Measurements from ENCODE around the gene COL6A2. TPM values are rescaled to one million over a fixed set of nuclear protein-coding genes. Genes with fewer than 3 reads are reported as not detected.
A peak's percentile ranks its signal among the peaks of the same experiment; 100 is the strongest.
"Not testable (repeated sequence)": the region's sequence is repeated elsewhere in the genome, so short reads cannot be mapped to it uniquely, and the experiment has no call there.

The COL6A2 gene
- total RNA-seq, 1 donor from 2014 or later = 5.2 TPM

DNA sequence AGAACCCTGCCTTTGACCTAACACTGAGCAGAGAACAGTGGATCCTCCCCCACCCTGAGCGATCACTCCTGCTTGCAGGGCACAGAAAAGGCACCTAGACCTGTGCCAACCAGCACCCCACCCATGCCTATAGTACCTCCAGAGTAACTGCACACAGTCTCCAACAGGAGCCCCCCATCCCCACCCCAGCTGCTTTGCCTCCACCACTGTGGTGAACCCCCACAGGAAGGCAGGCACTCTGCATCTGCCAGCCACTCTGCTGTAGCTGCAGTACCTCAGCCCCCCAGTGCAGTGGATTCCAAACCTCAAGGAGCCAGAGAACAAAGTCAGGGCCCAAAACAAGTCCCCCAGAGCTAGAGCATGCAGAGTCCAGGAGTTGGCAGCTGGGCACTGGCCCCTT lies 75.7 kb downstream of the COL6A2 start:
- Histone ChIP-seq H3K9me3 (ENCODE audit: low read depth) (no peaks in the 10 kb centered on the region), H3K4me2 (no peak overlapping the region), H3K9ac (no peak overlapping the region), H3K27ac (no peak overlapping the region), H3K36me3 (no peaks in the 10 kb centered on the region), H3K4me1 (no peaks in the 10 kb centered on the region), H2AFZ (replicated peaks) (no peak overlapping the region), H3K4me3 (no peak overlapping the region), H3F3A (ENCODE audit: low read depth) (no peaks in the 10 kb centered on the region), H3K27me3 (no peaks in the 10 kb centered on the region), H4K20me1 (ENCODE audit: low read depth) (no peaks in the 10 kb centered on the region), H3K79me2 (ENCODE audit: low read depth) (peaks cover 39% of the 10 kb centered on the region)
- Mint-ChIP-seq H3K4me1 (peaks cover 13% of the 10 kb centered on the region), H3K27me3 (ENCODE audit: insufficient read depth, low read depth) (peaks cover 3% of the 10 kb centered on the region), H3K4me3 (peak overlapping the region; percentile 21), H3K36me3 (peaks cover 14% of the 10 kb centered on the region), H3K27ac (no peak overlapping the region), H3K9me3 (peaks cover 46% of the 10 kb centered on the region)
- DNase-seq (ENCODE audit: low spot score) = no peak
- TF ChIP-seq EZH2 (IDR thresholded peaks at IDR 0.05) (no peak), EZH2phosphoT487 (IDR thresholded peaks at IDR 0.05) (no peak)
- TF ChIP-seq, protein P1, sequence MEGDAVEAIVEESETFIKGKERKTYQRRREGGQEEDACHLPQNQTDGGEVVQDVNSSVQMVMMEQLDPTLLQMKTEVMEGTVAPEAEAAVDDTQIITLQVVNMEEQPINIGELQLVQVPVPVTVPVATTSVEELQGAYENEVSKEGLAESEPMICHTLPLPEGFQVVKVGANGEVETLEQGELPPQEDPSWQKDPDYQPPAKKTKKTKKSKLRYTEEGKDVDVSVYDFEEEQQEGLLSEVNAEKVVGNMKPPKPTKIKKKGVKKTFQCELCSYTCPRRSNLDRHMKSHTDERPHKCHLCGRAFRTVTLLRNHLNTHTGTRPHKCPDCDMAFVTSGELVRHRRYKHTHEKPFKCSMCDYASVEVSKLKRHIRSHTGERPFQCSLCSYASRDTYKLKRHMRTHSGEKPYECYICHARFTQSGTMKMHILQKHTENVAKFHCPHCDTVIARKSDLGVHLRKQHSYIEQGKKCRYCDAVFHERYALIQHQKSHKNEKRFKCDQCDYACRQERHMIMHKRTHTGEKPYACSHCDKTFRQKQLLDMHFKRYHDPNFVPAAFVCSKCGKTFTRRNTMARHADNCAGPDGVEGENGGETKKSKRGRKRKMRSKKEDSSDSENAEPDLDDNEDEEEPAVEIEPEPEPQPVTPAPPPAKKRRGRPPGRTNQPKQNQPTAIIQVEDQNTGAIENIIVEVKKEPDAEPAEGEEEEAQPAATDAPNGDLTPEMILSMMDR (IDR thresholded peaks at IDR 0.05) = no peak

DNA sequence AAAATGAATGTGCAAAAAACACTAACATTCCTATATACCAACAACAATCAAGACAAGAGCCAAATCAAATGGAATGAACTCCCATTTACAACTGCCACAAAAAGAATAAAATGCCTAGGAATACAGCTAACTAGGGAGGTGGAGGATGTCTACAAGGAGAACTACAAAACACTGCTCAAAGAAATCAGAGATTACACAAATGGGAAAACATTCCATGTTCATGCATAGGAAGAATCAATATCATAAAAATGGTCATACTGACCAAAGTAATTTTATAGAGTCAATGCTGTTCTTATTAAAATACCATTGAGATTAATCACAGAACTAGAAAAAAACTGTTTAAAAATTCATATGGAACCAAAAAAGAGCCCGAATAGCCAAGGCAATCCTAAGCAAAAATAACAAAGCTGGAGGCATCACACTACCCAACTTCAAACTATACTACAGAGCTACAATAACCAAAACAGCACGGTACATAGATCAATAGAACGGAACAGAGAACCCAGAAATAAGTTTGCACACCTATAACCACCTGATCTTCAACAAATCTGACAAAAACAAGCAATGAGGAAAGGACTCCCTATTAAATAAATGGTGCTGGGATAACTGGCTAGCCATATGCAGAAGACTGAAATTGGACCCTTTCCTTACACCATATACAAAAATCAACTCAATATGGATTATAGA lies 78.7 kb downstream of the COL6A2 start:
- not testable (repeated sequence) for H3K27ac Mint-ChIP-seq; DNase-seq (ENCODE audit: low spot score); H3K4me3 ChIP-seq; H3K36me3 ChIP-seq; H3K4me3 Mint-ChIP-seq; H2AFZ ChIP-seq (replicated peaks); H3K4me2 ChIP-seq; H3K4me1 ChIP-seq; H3K9me3 ChIP-seq (ENCODE audit: low read depth); H3K27ac ChIP-seq; H3K4me1 Mint-ChIP-seq; H3F3A ChIP-seq (ENCODE audit: low read depth); H3K27me3 ChIP-seq; H4K20me1 ChIP-seq (ENCODE audit: low read depth); H3K27me3 Mint-ChIP-seq (ENCODE audit: insufficient read depth, low read depth); H3K9ac ChIP-seq
- Mint-ChIP-seq H3K9me3 (peaks cover 45% of the 10 kb centered on the region), H3K36me3 (peaks cover 17% of the 10 kb centered on the region)
- peaks cover 39% of the 10 kb centered on the region for H3K79me2 ChIP-seq (ENCODE audit: low read depth)

DNA sequence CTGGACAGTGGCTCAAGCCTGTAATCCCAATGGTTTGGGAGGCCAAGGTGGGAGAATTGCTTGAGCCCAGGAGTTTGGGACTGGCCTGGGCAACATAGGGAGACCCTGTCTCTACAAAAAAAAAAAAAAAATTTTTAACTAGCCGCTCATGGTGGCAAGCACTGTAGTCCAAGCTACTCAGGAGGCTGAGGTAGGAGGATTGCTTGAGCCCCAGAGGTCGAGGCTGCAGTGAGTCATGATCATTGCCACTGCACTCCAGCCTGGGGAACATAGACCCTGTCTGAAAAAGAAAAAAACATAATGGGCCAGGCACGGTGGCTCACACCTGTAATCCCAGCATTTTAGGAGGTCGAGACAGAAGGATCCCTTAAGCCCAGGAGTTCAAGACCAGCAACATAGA lies 81.0 kb downstream of the COL6A2 start:
- H4K20me1 ChIP-seq (ENCODE audit: low read depth) = peaks cover 2% of the 10 kb centered on the region
- no peak overlapping the region for H3K9ac ChIP-seq
- Mint-ChIP-seq H3K4me1 (no peaks in the 10 kb centered on the region), H3K4me3 (no peak overlapping the region), H3K9me3 (peaks cover 36% of the 10 kb centered on the region), H3K36me3 (peaks cover 17% of the 10 kb centered on the region), H3K27ac (no peak overlapping the region), H3K27me3 (ENCODE audit: insufficient read depth, low read depth) (no peaks in the 10 kb centered on the region)
- no peak overlapping the region for H2AFZ ChIP-seq (replicated peaks)
- no peaks in the 10 kb centered on the region for H3F3A ChIP-seq (ENCODE audit: low read depth)
- H3K9me3 ChIP-seq (ENCODE audit: low read depth) = no peaks in the 10 kb centered on the region
- no peak overlapping the region for H3K4me2 ChIP-seq
- no peak overlapping the region for H3K4me3 ChIP-seq
- TF ChIP-seq EZH2phosphoT487 (IDR thresholded peaks at IDR 0.05) = no peak
- TF ChIP-seq EZH2 (IDR thresholded peaks at IDR 0.05) = no peak
- TF ChIP-seq, protein P1 (IDR thresholded peaks at IDR 0.05) = no peak
- H3K27me3 ChIP-seq = no peaks in the 10 kb centered on the region
- H3K4me1 ChIP-seq = no peaks in the 10 kb centered on the region
- H3K27ac ChIP-seq = no peak overlapping the region
- DNase-seq (ENCODE audit: low spot score) = no peak
- no peaks in the 10 kb centered on the region for H3K36me3 ChIP-seq
- peaks cover 38% of the 10 kb centered on the region for H3K79me2 ChIP-seq (ENCODE audit: low read depth)

Small RNA genes within 50 kb of the gene (small RNA-seq; reads per million reads assigned to genes)
- gene PSMA6P3 = not detected

Other genes starting within 250 kb of the COL6A2 start
- gene COL6A1, start 116.3 kb upstream of the COL6A2 start, total RNA-seq (ENCODE audit: low replicate concordance) = 12.6 and 52.2 TPM in 2 replicates
- gene FTCD, start 57.5 kb downstream of the COL6A2 start, total RNA-seq (ENCODE audit: low replicate concordance) = 0.96 TPM in 1 of 2 replicates, not detected in the other
- gene SPATC1L, start 86.3 kb downstream of the COL6A2 start, total RNA-seq (ENCODE audit: low replicate concordance) = 5.1 and 20.2 TPM in 2 replicates
- 26.7 and 90.5 TPM in 2 replicates for gene LSS, start 130.7 kb downstream of the COL6A2 start, total RNA-seq (ENCODE audit: low replicate concordance)
- gene MCM3AP, start 187.5 kb downstream of the COL6A2 start, total RNA-seq (ENCODE audit: low replicate concordance) = 72.4 and 101 TPM in 2 replicates
- 42.2 and 47.3 TPM in 2 replicates for gene YBEY, start 188.2 kb downstream of the COL6A2 start, total RNA-seq (ENCODE audit: low replicate concordance)
- gene C21orf58, start 225.8 kb downstream of the COL6A2 start, total RNA-seq (ENCODE audit: low replicate concordance) = 26.2 and 49.2 TPM in 2 replicates
- 32.3 and 42.0 TPM in 2 replicates for gene PCNT, start 226.0 kb downstream of the COL6A2 start, total RNA-seq (ENCODE audit: low replicate concordance)

Data from neural progenitor cell (in vitro differentiated cells).